ELF-1 (cell line): ENCODE data around the gene ERP27.

Experiments
- DNase-seq: peaks from one replicate; pipeline ENCODE4 v3.0.0-alpha.2; 2016; ENCODE audit warnings: low read depth, low spot score

ERP27 gene

DNA sequence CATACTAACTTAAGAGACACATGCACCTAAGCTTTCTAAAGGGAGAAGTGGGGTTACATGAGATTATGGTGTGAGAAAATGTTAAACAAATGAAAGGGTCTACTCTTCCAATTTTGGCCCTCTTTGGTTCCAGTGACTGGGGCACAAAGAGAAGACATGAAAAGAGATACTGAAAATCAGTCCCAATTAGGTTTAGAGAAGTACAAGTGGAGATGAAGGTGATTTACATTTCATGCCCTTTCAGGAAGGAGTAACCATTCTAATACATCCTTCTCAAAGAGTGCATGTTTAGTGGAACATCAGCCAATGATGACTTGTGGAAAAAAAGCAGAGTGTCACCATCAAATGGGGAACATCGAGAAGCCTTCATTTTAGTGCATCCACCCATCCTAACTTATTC lies 67.1 kb downstream of the ERP27 start:
- no peak for DNase-seq

DNA sequence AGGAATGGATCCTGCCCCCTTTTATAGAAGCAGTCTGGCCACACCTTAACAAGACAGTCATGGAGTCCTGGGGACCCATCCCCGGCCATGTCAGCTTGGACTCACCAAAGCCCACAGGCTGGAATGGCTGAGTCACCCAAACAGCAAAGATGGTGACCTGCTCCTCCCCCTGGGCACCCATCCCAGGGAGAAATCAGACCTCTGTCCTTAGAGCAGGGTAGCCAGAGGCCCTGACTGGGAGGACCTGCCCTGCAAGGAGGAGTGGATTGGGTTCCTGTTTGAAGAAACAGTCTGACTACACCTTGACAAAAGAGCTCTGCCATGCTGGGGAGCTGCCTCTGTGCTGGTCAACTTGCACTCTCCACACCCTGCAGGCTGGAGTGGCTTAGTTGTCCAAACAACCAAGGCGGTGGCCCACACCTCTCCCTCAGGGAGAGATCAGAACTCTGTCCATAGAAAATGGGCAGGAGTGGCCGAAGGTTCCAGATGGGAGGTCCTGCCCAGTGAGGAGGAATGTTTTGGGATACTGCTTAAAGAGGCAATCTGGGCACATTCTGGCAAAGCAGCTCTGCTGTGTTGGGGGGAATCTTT lies 69.3 kb downstream of the ERP27 start:
- DNase-seq: no peak
